ENCODE data around the gene TBC1D24. TPM values are rescaled to one million over a fixed set of nuclear protein-coding genes. Genes with fewer than 3 reads are reported as not detected.

Gene TBC1D24
- total and polyA plus RNA-seq, 11 donors: 4.0 to 19.2 (median 11.6) TPM

DNA sequence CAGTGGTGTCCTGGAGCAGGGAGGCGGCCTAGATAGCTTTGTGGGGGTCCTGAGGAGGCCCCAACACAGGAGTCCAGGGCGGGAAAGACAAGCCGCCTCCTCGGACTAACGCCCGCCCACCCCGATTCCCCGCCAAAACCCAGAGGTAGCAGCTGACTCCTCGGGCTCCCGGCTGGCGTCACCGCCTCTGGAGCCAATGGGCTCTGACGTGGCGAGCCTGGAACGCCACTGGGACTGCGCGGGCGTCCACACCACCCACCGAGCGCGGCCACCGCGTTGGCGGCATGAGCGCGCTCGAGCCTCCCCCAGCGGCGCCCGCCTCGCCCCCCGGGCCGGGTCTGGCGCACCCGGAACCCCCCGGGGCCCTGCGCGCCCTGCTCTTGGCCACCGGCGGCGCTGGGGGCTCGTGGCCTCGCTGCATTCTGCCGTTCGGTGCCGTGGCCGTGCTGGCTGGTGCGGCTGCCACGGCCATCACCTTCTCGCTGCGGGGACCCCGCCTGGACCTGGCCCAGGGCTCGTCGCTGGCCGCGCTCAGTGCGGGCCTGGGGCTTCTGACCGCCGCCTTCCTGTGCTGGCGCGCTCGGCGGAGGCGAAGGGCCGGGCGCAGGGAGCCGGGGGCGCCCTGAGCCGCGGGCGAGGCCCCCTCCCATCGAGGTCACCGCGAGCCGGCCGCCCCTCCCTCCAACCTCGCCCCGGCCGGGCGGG lies 7.2 kb upstream of the TBC1D24 start:
- Histone ChIP-seq H3K4me3 (peak overlapping the region; percentile 22 to 72 (median 57)), H3K27me3 (peaks cover 6 to 56% (median 24%) of the 10 kb centered on the region in 9 donors), H3K36me3 (no peaks in the 10 kb centered on the region), H3K27ac (peak overlapping the region in 5 of 12 donors; percentile 20 to 66 (median 55)), H3K9me3 (no peaks in the 10 kb centered on the region), H3K4me1 (peaks cover 6 to 45% (median 29%) of the 10 kb centered on the region in 12 donors)
- DNase-seq (peak; percentile 75 to 88 (median 85)), ATAC-seq (peak; percentile 33 to 86 (median 76))
- TF ChIP-seq, protein P1, sequence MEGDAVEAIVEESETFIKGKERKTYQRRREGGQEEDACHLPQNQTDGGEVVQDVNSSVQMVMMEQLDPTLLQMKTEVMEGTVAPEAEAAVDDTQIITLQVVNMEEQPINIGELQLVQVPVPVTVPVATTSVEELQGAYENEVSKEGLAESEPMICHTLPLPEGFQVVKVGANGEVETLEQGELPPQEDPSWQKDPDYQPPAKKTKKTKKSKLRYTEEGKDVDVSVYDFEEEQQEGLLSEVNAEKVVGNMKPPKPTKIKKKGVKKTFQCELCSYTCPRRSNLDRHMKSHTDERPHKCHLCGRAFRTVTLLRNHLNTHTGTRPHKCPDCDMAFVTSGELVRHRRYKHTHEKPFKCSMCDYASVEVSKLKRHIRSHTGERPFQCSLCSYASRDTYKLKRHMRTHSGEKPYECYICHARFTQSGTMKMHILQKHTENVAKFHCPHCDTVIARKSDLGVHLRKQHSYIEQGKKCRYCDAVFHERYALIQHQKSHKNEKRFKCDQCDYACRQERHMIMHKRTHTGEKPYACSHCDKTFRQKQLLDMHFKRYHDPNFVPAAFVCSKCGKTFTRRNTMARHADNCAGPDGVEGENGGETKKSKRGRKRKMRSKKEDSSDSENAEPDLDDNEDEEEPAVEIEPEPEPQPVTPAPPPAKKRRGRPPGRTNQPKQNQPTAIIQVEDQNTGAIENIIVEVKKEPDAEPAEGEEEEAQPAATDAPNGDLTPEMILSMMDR (IDR thresholded peaks at IDR 0.05): peak in 2 of 12 donors; percentile 12 to 17
- TF ChIP-seq POLR2A (IDR thresholded peaks at IDR 0.05): peak in 1 of 2 donors; percentile 15
- intact Hi-C loops (cut with DNase I): no loop called here
- 1% methylated on average over 38 to 80 of the region's 80 CpGs for WGBS, 4 donors

- Histone ChIP-seq H3K27me3 (peaks cover 9 to 62% (median 30%) of the 10 kb centered on the region in 9 donors), H3K36me3 (no peaks in the 10 kb centered on the region), H3K9me3 (no peaks in the 10 kb centered on the region), H3K27ac (peak overlapping the region in 5 of 12 donors; percentile 20 to 66 (median 55)), H3K4me1 (peaks cover 6 to 48% (median 29%) of the 10 kb centered on the region in 12 donors), H3K4me3 (peak overlapping the region; percentile 22 to 72 (median 57))
- DNase-seq: peak in 1 of 5 donors; percentile 58
- intact Hi-C loops (cut with DNase I): no loop called here
- WGBS, 4 donors: 0 to 2% (median 1%) methylated on average over 3 to 38 of the region's 38 CpGs
- peak in 2 of 4 donors; percentile 9 to 10 for ATAC-seq
- no peak for TF ChIP-seq POLR2A (IDR thresholded peaks at IDR 0.05)
Measured at GRCh38 chr16:2468233-2468724, 6.6 kb upstream of the TBC1D24 start.

GRCh38 chr16:2468725-2469398 lies 6.1 kb upstream of the TBC1D24 start:
- peak in 1 of 4 donors; percentile 46 for ATAC-seq
- peaks cover 9 to 53% (median 33%) of the 10 kb centered on the region in 12 donors for H3K4me1 ChIP-seq
- no peaks in the 10 kb centered on the region for H3K9me3 ChIP-seq
- H3K27ac ChIP-seq: no peak overlapping the region
- intact Hi-C loops (cut with DNase I): no loop called here
- no peaks in the 10 kb centered on the region for H3K36me3 ChIP-seq
- WGBS, 4 donors: 10 to 29% (median 21%) methylated on average over 7 to 14 of the region's 14 CpGs
- no peak for TF ChIP-seq POLR2A (IDR thresholded peaks at IDR 0.05)
- TF ChIP-seq, protein P1 (IDR thresholded peaks at IDR 0.05): no peak
- peaks cover 11 to 65% (median 33%) of the 10 kb centered on the region in 9 donors for H3K27me3 ChIP-seq
- peak overlapping the region in 5 of 12 donors; percentile 57 to 72 (median 65) for H3K4me3 ChIP-seq
- DNase-seq: peak in 2 of 5 donors; percentile 45 to 65

- Histone ChIP-seq H3K9me3 (no peaks in the 10 kb centered on the region), H3K27me3 (peaks cover 11 to 65% (median 33%) of the 10 kb centered on the region in 9 donors), H3K27ac (no peak overlapping the region), H3K4me3 (no peak overlapping the region), H3K36me3 (no peaks in the 10 kb centered on the region), H3K4me1 (peaks cover 9 to 61% (median 39%) of the 10 kb centered on the region in 12 donors)
- DNase-seq (peak in 1 of 5 donors; percentile 56), ATAC-seq (no peak)
- WGBS, 4 donors: 51 to 63% (median 59%) methylated on average over 14 to 16 of the region's 16 CpGs
- intact Hi-C loops (cut with DNase I): no loop called here
- TF ChIP-seq POLR2A (IDR thresholded peaks at IDR 0.05): no peak
- TF ChIP-seq, protein P1 (IDR thresholded peaks at IDR 0.05): no peak
Measured at GRCh38 chr16:2469399-2470233, 5.3 kb upstream of the TBC1D24 start.

Data from heart left ventricle (tissue), 16 donors.